HEK293 (cell line): ENCODE results near the gene WDPCP.

Experiments used
- CTCF ChIA-PET: fragments of 350-600 bp; formaldehyde crosslinking; extraction: SDS; loops from one replicate; lab custom pipeline; 2021; ENCODE audit warnings: antibody characterized with exemption; lab: Yijun Ruan, JAX
- POLR2A ChIA-PET: fragments of 300-600 bp; formaldehyde crosslinking; extraction: SDS; loops from one replicate; lab custom pipeline; 2020; ENCODE audit warnings: antibody characterized with exemption, inconsistent platforms; lab: Yijun Ruan, JAX
- H3K27ac ChIP-seq: fragments of 200-500 bp; sonication (Bioruptor generic); 2 replicates; pipeline ENCODE4 v1.5.1; 2014; ENCODE audit warnings: low read depth, low read length, control low read depth, inconsistent platforms; ENCODE audit errors: extremely low read depth
- H3K36me3 ChIP-seq, 2 experiments: fragments of 200-500 bp in 1 of 2; sonication (Bioruptor generic) in 1 of 2; 1 replicate in 1 of 2; 2 replicates in 1 of 2; pipeline ENCODE4 v1.5.1; 2014 to 2017; ENCODE audit warnings: inconsistent platforms in 2 of 2, low read length in 2 of 2; ENCODE audit not compliant: control insufficient read depth in 2 of 2, insufficient read depth in 1 of 2
- H3K4me1 ChIP-seq: fragments of 200-500 bp; sonication (Bioruptor generic); 2 replicates; pipeline ENCODE4 v1.5.1; 2014; ENCODE audit warnings: mild to moderate bottlenecking, low read length, inconsistent platforms; ENCODE audit not compliant: control insufficient read depth, insufficient read depth
- H3K4me3 ChIP-seq: 2 replicates; pipeline ENCODE4 v1.5.1; 2011; ENCODE audit warnings: low read depth, mild to moderate bottlenecking, control low read depth, low read length, moderate library complexity
- H3K9me3 ChIP-seq: fragments of 200-500 bp; sonication (Bioruptor generic); 2 replicates; pipeline ENCODE4 v1.5.1; 2014; ENCODE audit warnings: low read depth, low read length, inconsistent platforms; ENCODE audit not compliant: control insufficient read depth, insufficient read depth
- BCL11B ChIP-seq: fragments of 450-650 bp; formaldehyde crosslinking; IDR thresholded peaks from 2 replicates; pipeline ENCODE4 v1.5.1; 2016; ENCODE audit warnings: low read depth, missing biosample characterization, missing genetic modification characterization
- CTCF ChIP-seq: fragments of 450-650 bp; formaldehyde crosslinking; IDR thresholded peaks from 2 replicates; pipeline ENCODE4 v1.5.1; 2016; ENCODE audit warnings: missing biosample characterization, missing genetic modification characterization
- MYNN ChIP-seq: fragments of 450-650 bp; formaldehyde crosslinking; IDR thresholded peaks from 2 replicates; pipeline ENCODE4 v1.5.1; 2016; ENCODE audit warnings: missing biosample characterization, missing genetic modification characterization, borderline replicate concordance
- PRDM1 ChIP-seq: fragments of 450-650 bp; formaldehyde crosslinking; IDR thresholded peaks from 2 replicates; pipeline ENCODE4; 2016; ENCODE audit warnings: missing biosample characterization, missing genetic modification characterization
- PRDM6 ChIP-seq: fragments of 450-650 bp; formaldehyde crosslinking; IDR thresholded peaks from 2 replicates; pipeline ENCODE4 v1.5.1; 2017; ENCODE audit warnings: missing biosample characterization, missing genetic modification characterization
- SALL2 ChIP-seq: fragments of 450-650 bp; formaldehyde crosslinking; IDR thresholded peaks from 2 replicates; pipeline ENCODE4 v1.5.0; 2017; ENCODE audit warnings: missing biosample characterization, mild to moderate bottlenecking, missing genetic modification characterization, borderline replicate concordance
- SP3 ChIP-seq: fragments of 450-650 bp; formaldehyde crosslinking; IDR thresholded peaks from 2 replicates; pipeline ENCODE4 v1.5.1; 2016; ENCODE audit warnings: missing biosample characterization, missing genetic modification characterization
- ZEB2 ChIP-seq: fragments of 450-650 bp; formaldehyde crosslinking; IDR thresholded peaks from 2 replicates; pipeline ENCODE4 v1.5.1; 2016; ENCODE audit warnings: missing biosample characterization, missing genetic modification characterization
- ZNF146 ChIP-seq: fragments of 450-650 bp; formaldehyde crosslinking; IDR thresholded peaks from 2 replicates; pipeline ENCODE4 v1.5.1; 2016; ENCODE audit warnings: missing biosample characterization, missing genetic modification characterization
- ZNF324 ChIP-seq: fragments of 450-650 bp; formaldehyde crosslinking; IDR thresholded peaks from 2 replicates; pipeline ENCODE4 v1.5.1; 2016; ENCODE audit warnings: missing biosample characterization, missing genetic modification characterization
- ZNF354C ChIP-seq: fragments of 450-650 bp; formaldehyde crosslinking; IDR thresholded peaks from 2 replicates; pipeline ENCODE4 v1.5.1; 2016; ENCODE audit warnings: missing biosample characterization, missing genetic modification characterization, low read depth, borderline replicate concordance
- ZNF513 ChIP-seq: fragments of 450-650 bp; IDR thresholded peaks from 2 replicates; pipeline ENCODE4 v1.5.1; 2018; ENCODE audit warnings: missing biosample characterization, missing genetic modification characterization
- ZNF580 ChIP-seq: fragments of 450-650 bp; formaldehyde crosslinking; IDR thresholded peaks from 2 replicates; pipeline ENCODE4 v1.5.1; 2016; ENCODE audit warnings: missing biosample characterization, missing genetic modification characterization
- ZSCAN16 ChIP-seq: fragments of 450-650 bp; formaldehyde crosslinking; IDR thresholded peaks from 2 replicates; pipeline ENCODE4 v1.5.1; 2016; ENCODE audit warnings: missing biosample characterization, missing genetic modification characterization
- ZSCAN30 ChIP-seq: fragments of 450-650 bp; IDR thresholded peaks from 2 replicates; pipeline ENCODE4 v1.5.1; 2018; ENCODE audit warnings: missing biosample characterization, mild to moderate bottlenecking, missing genetic modification characterization, moderate library complexity
- ZSCAN4 ChIP-seq: fragments of 450-650 bp; formaldehyde crosslinking; IDR thresholded peaks from 2 replicates; pipeline ENCODE4 v1.5.1; 2017; ENCODE audit warnings: missing biosample characterization, missing genetic modification characterization

Gene WDPCP

GRCh38 chr2:63099032-63099431, 489.2 kb downstream of the WDPCP start:
- H3K4me1 ChIP-seq: no peaks in the 10 kb centered on the region
- no peak for TF ChIP-seq PRDM1 (tag by site-specific recombination)
- no peak for TF ChIP-seq ZNF146 (tag by site-specific recombination)
- no peak for TF ChIP-seq PRDM6 (tag by site-specific recombination)
- no peak overlapping the region for H3K27ac ChIP-seq
- CTCF ChIA-PET: interaction anchor here (0.6 to 1.0 kb wide), 2 partner anchors 19 to 1089 kb away, joined by 3 read pairs; no protein-coding TSS in a partner anchor
- no peak overlapping the region for H3K4me3 ChIP-seq
- no peaks in the 10 kb centered on the region for H3K36me3 ChIP-seq
- POLR2A ChIA-PET: no interaction called here
- no peaks in the 10 kb centered on the region for H3K9me3 ChIP-seq

GRCh38 chr2:63096491-63096890, 491.8 kb downstream of the WDPCP start:
- TF ChIP-seq ZNF324 (tag by site-specific recombination): no peak
- TF ChIP-seq ZNF513 (tag by site-specific recombination): no peak
- Histone ChIP-seq H3K9me3 (no peaks in the 10 kb centered on the region), H3K36me3 (no peaks in the 10 kb centered on the region), H3K27ac (no peak overlapping the region), H3K4me1 (no peaks in the 10 kb centered on the region), H3K4me3 (no peak overlapping the region)
- ChIA-PET CTCF (no interaction called here), POLR2A (no interaction called here)

GRCh38 chr2:63093502-63093901, 494.8 kb downstream of the WDPCP start:
- Histone ChIP-seq H3K36me3 (no peaks in the 10 kb centered on the region), H3K9me3 (no peaks in the 10 kb centered on the region), H3K4me3 (no peak overlapping the region), H3K27ac (no peak overlapping the region), H3K4me1 (no peaks in the 10 kb centered on the region)
- ChIA-PET POLR2A (no interaction called here), CTCF (no interaction called here)
- TF ChIP-seq ZEB2 (tag by site-specific recombination): no peak
- no peak for TF ChIP-seq ZNF580 (tag by site-specific recombination)
- TF ChIP-seq SP3: no peak
- TF ChIP-seq MYNN (tag by site-specific recombination): no peak
- TF ChIP-seq SALL2 (tag by site-specific recombination): no peak
- no peak for TF ChIP-seq ZNF354C
- TF ChIP-seq BCL11B (tag by site-specific recombination): no peak
- TF ChIP-seq ZSCAN16 (tag by site-specific recombination): no peak
- no peak for TF ChIP-seq ZSCAN30 (tag by site-specific recombination)
- TF ChIP-seq CTCF (tag by site-specific recombination): no peak
- TF ChIP-seq ZSCAN4 (tag by site-specific recombination): no peak
